Liver (tissue), 9 donors: ENCODE results near the gene C1QL4. TPM values are rescaled to one million over a fixed set of nuclear protein-coding genes. Genes with fewer than 3 reads are reported as not detected.

Experiments used
- DNase-seq: peaks from one replicate; pipeline ENCODE4 v3.0.0-alpha.2; 2017; ENCODE audit warnings: low spot score
- H3K27ac ChIP-seq, 2 donors: one replicate each; pipeline ENCODE4 v1.7.0; 2013; ENCODE audit warnings: inconsistent platforms in 2 of 2, low read length in 2 of 2, control low read depth in 1 of 2, low read depth in 1 of 2, mild to moderate bottlenecking in 1 of 2
- H3K27me3 ChIP-seq, 4 donors: one replicate each; pipeline versions ENCODE4 v1.6.1 to v1.7.0; 2013; ENCODE audit warnings: low read length in 3 of 4, inconsistent platforms in 1 of 4, mild to moderate bottlenecking in 1 of 4, moderate library complexity in 1 of 4; ENCODE audit not compliant: control insufficient read depth in 4 of 4, insufficient read depth in 4 of 4
- H3K36me3 ChIP-seq, 4 donors: one replicate each; pipeline versions ENCODE4 v1.6.1 to v1.7.0; 2013; ENCODE audit warnings: low read length in 3 of 4, mild to moderate bottlenecking in 3 of 4, low read depth in 1 of 4, moderate library complexity in 1 of 4; ENCODE audit not compliant: control insufficient read depth in 4 of 4, insufficient read depth in 3 of 4
- H3K4me1 ChIP-seq, 4 donors: one replicate each; pipeline versions ENCODE4 v1.6.1 to v1.7.0; 2013; ENCODE audit warnings: low read length in 3 of 4, mild to moderate bottlenecking in 3 of 4, moderate library complexity in 1 of 4; ENCODE audit not compliant: control insufficient read depth in 4 of 4, insufficient read depth in 4 of 4
- H3K4me3 ChIP-seq, 3 donors: one replicate each; pipeline versions ENCODE4 v1.6.1 to v1.7.0; 2013; ENCODE audit warnings: low read length in 3 of 3, control low read depth in 1 of 3, low read depth in 1 of 3, mild to moderate bottlenecking in 1 of 3
- H3K9ac ChIP-seq, 2 donors: one replicate each; pipeline ENCODE4 v1.7.0; 2013; ENCODE audit warnings: low read length in 2 of 2, mild to moderate bottlenecking in 2 of 2, moderate library complexity in 2 of 2, control low read depth in 1 of 2, low read depth in 1 of 2
- H3K9me3 ChIP-seq, 4 donors: one replicate each; pipeline versions ENCODE4 v1.6.1 to v1.7.0; 2013; ENCODE audit warnings: low read length in 3 of 4; ENCODE audit not compliant: control insufficient read depth in 4 of 4
- ATF3 ChIP-seq: IDR thresholded peaks from 2 replicates; pipeline ENCODE4 v1.6.1; 2016; ENCODE audit warnings: antibody characterized with exemption
- EGR1 ChIP-seq, 2 donors: IDR thresholded peaks; 2 replicates each; pipeline ENCODE4 v1.6.1; 2016 to 2018; ENCODE audit warnings: antibody characterized with exemption in 2 of 2, low read depth in 2 of 2
- FOXA1 ChIP-seq: IDR thresholded peaks from 2 replicates; pipeline ENCODE4 v1.6.1; 2016; ENCODE audit warnings: antibody characterized with exemption
- FOXA2 ChIP-seq: IDR thresholded peaks from 2 replicates; pipeline ENCODE4 v1.6.1; 2016; ENCODE audit warnings: antibody characterized with exemption
- GABPA ChIP-seq, 2 donors: IDR thresholded peaks in 1 of 2; conservative IDR thresholded peaks in 1 of 2; 2 replicates each; pipeline ENCODE4 v1.6.1; 2016; ENCODE audit warnings: antibody characterized with exemption in 2 of 2, mild to moderate bottlenecking in 1 of 2, moderate library complexity in 1 of 2
- HNF4A ChIP-seq, 2 donors: conservative IDR thresholded peaks; 2 replicates each; pipeline ENCODE4 v1.6.1; 2016; ENCODE audit warnings: antibody characterized with exemption in 2 of 2, mild to moderate bottlenecking in 2 of 2
- HNF4G ChIP-seq: IDR thresholded peaks from 2 replicates; pipeline ENCODE4 v1.6.1; 2016; ENCODE audit warnings: antibody characterized with exemption
- MAX ChIP-seq: IDR thresholded peaks from 2 replicates; pipeline ENCODE4 v1.6.1; 2016; ENCODE audit warnings: antibody characterized with exemption
- NR2F2 ChIP-seq: IDR thresholded peaks from 2 replicates; pipeline ENCODE4 v1.6.1; 2016; ENCODE audit warnings: antibody characterized with exemption
- RAD21 ChIP-seq, 2 donors: IDR thresholded peaks; 2 replicates each; pipeline ENCODE4 v1.6.1; 2016; ENCODE audit warnings: antibody characterized with exemption in 2 of 2, mild to moderate bottlenecking in 2 of 2
- TAF1 ChIP-seq: conservative IDR thresholded peaks from 2 replicates; pipeline ENCODE4 v1.6.1; 2016; ENCODE audit warnings: antibody characterized with exemption, mild to moderate bottlenecking
- YY1 ChIP-seq: IDR thresholded peaks from 2 replicates; pipeline ENCODE4 v1.6.1; 2016; ENCODE audit warnings: antibody characterized with exemption, mild to moderate bottlenecking
- ZBTB33 ChIP-seq: IDR thresholded peaks from 2 replicates; pipeline ENCODE4 v1.6.1; 2016; ENCODE audit warnings: antibody characterized with exemption
- WGBS: extraction: QIAGEN DNeasy Blood & Tissue Kit; methylation state at CpG from one replicate; pipeline ENCODE4 v1.1.7; 2013; 5-methylcytosine and 5-hydroxymethylcytosine counted together
- polyA plus RNA-seq, 2 donors: library from polyadenylated mRNA; stranded (reverse) in 1 of 2; unstranded in 1 of 2; fragments of 200-250 nt in 1 of 2; fragments of >200 nt in 1 of 2; fragmentation: Nextera tagmentation in 1 of 2; extraction: Ambion mirVana in 1 of 2; gene quantifications; one replicate each; pipeline versions ENCODE4 v1.2.1 to v1.2.3, GENCODE V29; 2013 to 2015
- total RNA-seq, 2 donors: library from RNA; depleted of rRNA; stranded (reverse); fragments of >200 nt; gene quantifications; one replicate each; pipeline ENCODE4 v1.2.3, GENCODE V29; 2014
- TF ChIP-seq, protein P1 (sequence below): IDR thresholded peaks from 2 replicates; pipeline ENCODE4 v1.6.1; 2016; ENCODE audit warnings: antibody characterized with exemption, mild to moderate bottlenecking
- TF ChIP-seq, protein P2 (sequence below): fragments of 150-350 bp; IDR thresholded peaks from 2 replicates; pipeline ENCODE4 v1.5.1; 2017; ENCODE audit warnings: improper control_type of control experiment, low read depth, low read length; ENCODE audit not compliant: missing input control
- donor health status: healthy.
- donor health status: healthy.
- donor health status: healthy.
- donor health status: healthy.
- donor health status: healthy.

The C1QL4 gene
- total and polyA plus RNA-seq, 4 donors, result not detected

- peak; percentile 91 for DNase-seq
- no peaks in the 10 kb centered on the region for H3K9me3 ChIP-seq
- no peak for TF ChIP-seq YY1
- TF ChIP-seq, protein P1, sequence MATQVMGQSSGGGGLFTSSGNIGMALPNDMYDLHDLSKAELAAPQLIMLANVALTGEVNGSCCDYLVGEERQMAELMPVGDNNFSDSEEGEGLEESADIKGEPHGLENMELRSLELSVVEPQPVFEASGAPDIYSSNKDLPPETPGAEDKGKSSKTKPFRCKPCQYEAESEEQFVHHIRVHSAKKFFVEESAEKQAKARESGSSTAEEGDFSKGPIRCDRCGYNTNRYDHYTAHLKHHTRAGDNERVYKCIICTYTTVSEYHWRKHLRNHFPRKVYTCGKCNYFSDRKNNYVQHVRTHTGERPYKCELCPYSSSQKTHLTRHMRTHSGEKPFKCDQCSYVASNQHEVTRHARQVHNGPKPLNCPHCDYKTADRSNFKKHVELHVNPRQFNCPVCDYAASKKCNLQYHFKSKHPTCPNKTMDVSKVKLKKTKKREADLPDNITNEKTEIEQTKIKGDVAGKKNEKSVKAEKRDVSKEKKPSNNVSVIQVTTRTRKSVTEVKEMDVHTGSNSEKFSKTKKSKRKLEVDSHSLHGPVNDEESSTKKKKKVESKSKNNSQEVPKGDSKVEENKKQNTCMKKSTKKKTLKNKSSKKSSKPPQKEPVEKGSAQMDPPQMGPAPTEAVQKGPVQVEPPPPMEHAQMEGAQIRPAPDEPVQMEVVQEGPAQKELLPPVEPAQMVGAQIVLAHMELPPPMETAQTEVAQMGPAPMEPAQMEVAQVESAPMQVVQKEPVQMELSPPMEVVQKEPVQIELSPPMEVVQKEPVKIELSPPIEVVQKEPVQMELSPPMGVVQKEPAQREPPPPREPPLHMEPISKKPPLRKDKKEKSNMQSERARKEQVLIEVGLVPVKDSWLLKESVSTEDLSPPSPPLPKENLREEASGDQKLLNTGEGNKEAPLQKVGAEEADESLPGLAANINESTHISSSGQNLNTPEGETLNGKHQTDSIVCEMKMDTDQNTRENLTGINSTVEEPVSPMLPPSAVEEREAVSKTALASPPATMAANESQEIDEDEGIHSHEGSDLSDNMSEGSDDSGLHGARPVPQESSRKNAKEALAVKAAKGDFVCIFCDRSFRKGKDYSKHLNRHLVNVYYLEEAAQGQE, result peak; percentile 35
- H3K27ac ChIP-seq, result peak within 1 kb of the TSS; percentile 89 to 93
- peaks cover 2 to 15% (median 5%) of the 10 kb centered on the region in 4 donors for H3K4me1 ChIP-seq
- WGBS, result 2% methylated on average over 52 of the region's 52 CpGs
- peak within 1 kb of the TSS; percentile 86 to 89 for H3K9ac ChIP-seq
- no peaks in the 10 kb centered on the region for H3K36me3 ChIP-seq
- H3K27me3 ChIP-seq, result no peaks in the 10 kb centered on the region
- H3K4me3 ChIP-seq, result peak within 1 kb of the TSS; percentile 69 to 93 (median 85)
These were observed 30.6 kb upstream of the C1QL4 start, which contains the start of gene SPATS2 for GRCh38 chr12:49367381-49368239. Gene SPATS2 (plus strand): TSS chr12:49367462. CDS start chr12:49461013, 93,551 bp downstream.

DNA sequence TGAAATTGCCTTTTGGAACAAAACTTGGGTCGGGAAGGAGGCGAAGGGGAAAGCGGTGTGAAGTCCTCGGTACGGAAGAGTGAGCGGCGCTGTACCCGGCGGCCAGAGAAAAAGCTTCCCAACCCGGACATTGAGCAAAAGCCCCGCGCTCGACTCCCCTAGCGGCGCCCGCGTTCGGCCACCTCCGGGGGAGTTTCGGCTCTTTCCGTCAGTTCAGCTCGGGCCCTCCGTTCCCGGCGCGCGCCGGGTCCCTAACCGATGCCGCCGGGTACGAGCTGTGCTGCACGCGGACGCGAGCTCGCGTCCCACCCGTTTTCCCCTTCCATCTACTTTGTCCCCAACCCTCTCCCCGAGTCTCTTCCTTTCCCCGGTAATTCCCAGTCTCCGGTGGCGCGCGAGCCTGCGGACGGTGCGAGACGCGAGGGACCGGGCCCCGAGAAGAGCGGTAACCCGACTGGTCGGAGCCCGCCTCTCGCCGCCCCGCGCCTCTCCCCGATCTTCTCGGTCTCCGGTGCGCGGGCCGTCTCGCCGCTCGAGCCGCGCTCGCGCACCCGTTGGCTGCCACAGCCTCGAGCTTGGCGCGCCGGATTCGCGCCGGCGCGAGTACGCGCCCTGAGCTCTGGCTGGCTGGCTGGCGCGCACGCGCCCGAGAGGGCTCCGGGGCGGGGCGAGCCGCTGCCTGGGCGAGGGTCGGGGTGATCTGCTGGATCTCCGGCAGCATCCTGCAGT, 29.8 kb upstream of the C1QL4 start:
- peak; percentile 85 for DNase-seq
- TF ChIP-seq GABPA (IDR thresholded peaks at IDR 0.05 in 1 of 2, conservative IDR thresholded peaks at IDR 0.05 in 1 of 2) (no peak), ATF3 (no peak), HNF4G (peak; percentile 11), FOXA2 (no peak), HNF4A (conservative IDR thresholded peaks at IDR 0.05) (no peak), ZBTB33 (no peak), YY1 (no peak), RAD21 (IDR thresholded peaks at IDR 0.05) (no peak), MAX (no peak), EGR1 (IDR thresholded peaks at IDR 0.05; ENCODE audit: low read depth in 2 of 2) (no peak), TAF1 (peak; percentile 28), FOXA1 (no peak), NR2F2 (no peak)
- TF ChIP-seq, protein P2, sequence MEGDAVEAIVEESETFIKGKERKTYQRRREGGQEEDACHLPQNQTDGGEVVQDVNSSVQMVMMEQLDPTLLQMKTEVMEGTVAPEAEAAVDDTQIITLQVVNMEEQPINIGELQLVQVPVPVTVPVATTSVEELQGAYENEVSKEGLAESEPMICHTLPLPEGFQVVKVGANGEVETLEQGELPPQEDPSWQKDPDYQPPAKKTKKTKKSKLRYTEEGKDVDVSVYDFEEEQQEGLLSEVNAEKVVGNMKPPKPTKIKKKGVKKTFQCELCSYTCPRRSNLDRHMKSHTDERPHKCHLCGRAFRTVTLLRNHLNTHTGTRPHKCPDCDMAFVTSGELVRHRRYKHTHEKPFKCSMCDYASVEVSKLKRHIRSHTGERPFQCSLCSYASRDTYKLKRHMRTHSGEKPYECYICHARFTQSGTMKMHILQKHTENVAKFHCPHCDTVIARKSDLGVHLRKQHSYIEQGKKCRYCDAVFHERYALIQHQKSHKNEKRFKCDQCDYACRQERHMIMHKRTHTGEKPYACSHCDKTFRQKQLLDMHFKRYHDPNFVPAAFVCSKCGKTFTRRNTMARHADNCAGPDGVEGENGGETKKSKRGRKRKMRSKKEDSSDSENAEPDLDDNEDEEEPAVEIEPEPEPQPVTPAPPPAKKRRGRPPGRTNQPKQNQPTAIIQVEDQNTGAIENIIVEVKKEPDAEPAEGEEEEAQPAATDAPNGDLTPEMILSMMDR, result peak; percentile 15
- TF ChIP-seq, protein P1, result peak; percentile 24
- no peaks in the 10 kb centered on the region for H3K36me3 ChIP-seq
- H3K27ac ChIP-seq, result peak overlapping the region; percentile 89 to 93
- peaks cover 2 to 15% (median 5%) of the 10 kb centered on the region in 4 donors for H3K4me1 ChIP-seq
- peak overlapping the region; percentile 86 to 89 for H3K9ac ChIP-seq
- under 1% methylated on average over 97 of the region's 97 CpGs for WGBS
- H3K9me3 ChIP-seq, result no peaks in the 10 kb centered on the region
- no peaks in the 10 kb centered on the region for H3K27me3 ChIP-seq
- peak overlapping the region; percentile 69 to 93 (median 85) for H3K4me3 ChIP-seq
